IPS DF 19.7 (cell line): ENCODE results near the gene NR2C2AP.
"Not testable (repeated sequence)": the region's sequence is repeated elsewhere in the genome, so short reads cannot be mapped to it uniquely, and the experiment has no call there.

Source experiments
- DNase-seq: peaks from one replicate; pipeline ENCODE4 v3.0.0-alpha.2; 2013; ENCODE audit warnings: low read depth, low spot score

The NR2C2AP gene, protein sequence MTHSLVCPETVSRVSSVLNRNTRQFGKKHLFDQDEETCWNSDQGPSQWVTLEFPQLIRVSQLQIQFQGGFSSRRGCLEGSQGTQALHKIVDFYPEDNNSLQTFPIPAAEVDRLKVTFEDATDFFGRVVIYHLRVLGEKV

DNA sequence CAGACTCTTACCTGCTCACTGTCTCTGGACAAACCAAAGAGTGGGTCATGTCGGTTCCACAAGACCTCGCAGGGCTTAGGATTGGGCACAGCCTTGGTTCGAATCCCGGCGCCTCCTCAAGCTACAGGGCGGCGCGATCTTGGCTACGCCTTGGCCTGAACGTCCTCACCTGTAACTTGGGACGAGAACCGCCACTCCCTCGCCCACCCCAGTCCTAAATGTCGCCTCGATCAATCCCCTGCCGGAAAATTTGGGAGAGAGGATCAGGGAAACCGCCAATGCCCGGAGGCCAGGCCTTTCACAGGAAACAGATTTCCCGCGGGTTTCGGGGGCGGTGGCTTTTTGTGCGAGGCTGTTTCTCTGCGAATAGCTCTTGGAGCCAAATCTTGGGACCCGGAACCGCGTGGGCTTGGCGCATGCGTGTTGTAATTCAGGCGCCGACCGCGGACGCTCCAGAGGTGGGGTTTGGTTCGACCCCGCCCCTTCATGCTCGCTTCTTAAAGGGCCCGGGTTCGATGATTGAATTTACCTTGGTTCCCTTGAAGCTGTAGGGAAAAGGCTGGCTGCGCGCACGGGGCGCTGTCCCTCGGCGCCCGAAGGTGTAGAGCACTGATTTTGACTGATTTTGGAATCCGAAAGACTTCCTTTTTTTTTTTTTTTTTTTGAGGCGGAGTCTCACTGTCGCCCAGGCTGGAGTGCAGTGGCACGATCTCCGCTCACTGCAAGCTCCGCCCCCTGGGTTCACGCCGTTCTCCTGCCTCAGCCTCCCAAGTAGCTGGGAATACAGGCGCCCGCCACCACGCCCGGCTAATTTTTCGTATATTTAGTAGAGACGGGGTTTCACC is at the start of gene NR2C2AP:
Gene NR2C2AP, minus strand, starts transcription at position 403 of the 845 bp plus-strand sequence. Its CDS starts 354 bp downstream, at position 49.
- no peak for DNase-seq

DNA sequence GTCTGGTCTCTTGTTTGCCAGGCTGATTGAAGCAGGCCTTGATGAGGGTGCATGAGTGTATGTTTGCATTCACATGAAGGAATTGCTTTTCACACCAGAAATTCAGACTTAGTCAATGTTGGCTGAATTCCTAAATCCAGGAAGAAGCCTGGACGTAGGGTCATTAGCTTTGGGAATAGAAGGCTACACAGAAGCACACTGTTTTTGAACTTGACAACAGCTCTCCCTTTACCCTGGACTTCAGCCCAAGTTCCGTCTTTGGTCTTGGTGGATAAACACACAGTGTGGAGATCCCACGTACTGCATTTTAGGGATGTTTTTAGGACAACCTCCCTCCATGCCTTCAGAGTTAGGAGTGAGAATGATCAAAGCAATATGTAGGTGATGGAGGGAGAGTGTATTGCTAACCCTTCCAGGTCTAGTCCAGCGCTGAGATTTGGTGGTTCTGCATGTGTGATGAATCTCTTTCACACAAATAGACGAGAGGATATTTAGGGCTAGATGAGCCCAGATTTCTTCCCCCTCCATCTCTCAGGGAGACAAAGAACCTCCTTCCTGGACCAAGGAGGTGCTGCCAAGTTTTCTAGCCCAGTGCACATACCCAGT is 47.1 kb upstream of the NR2C2AP start:
- DNase-seq = no peak

- DNase-seq = no peak
These were observed 37.3 kb upstream of the NR2C2AP start for GRCh38 chr19:19240476-19240875.

- no peak for DNase-seq
These were observed 36.5 kb upstream of the NR2C2AP start for GRCh38 chr19:19239675-19240074.

GRCh38 chr19:19238126-19238894 is 35.1 kb upstream of the NR2C2AP start:
- DNase-seq = no peak

- no peak for DNase-seq
These were observed 33.0 kb upstream of the NR2C2AP start for GRCh38 chr19:19236173-19236572.

DNA sequence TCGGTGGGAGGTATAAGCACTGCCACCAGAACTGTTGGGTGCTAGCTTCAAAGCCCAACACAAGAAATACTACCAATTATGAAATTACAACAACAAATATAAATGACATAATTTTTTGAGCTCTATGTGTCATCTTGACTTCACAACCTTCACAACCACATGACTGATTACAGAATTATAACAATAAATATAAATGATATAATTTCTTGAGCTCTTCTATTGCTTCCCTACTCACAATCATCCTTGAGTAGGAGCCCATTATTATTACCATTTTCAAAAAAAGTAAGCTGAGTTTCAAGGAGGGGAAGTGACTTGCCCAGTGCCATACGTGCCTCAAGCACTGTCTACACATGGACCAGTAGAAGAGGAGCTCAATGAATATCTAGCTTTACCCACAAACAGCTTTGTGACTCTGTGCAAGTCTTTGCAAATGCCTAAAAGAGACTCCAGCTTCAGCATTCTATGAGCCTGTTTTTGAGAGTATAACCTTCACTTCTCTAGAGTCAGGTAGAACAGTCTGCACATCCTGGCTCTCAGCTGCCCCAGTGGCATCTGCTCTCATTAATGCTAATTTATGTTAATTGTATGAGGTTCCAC is 31.1 kb upstream of the NR2C2AP start:
- no peak for DNase-seq

- DNase-seq = no peak
These were observed 29.1 kb upstream of the NR2C2AP start for GRCh38 chr19:19232261-19232721.

- no peak for DNase-seq
These were observed 27.8 kb upstream of the NR2C2AP start for GRCh38 chr19:19230999-19231398.

- DNase-seq = no peak
These were observed 26.5 kb upstream of the NR2C2AP start for GRCh38 chr19:19229701-19230100.

DNA sequence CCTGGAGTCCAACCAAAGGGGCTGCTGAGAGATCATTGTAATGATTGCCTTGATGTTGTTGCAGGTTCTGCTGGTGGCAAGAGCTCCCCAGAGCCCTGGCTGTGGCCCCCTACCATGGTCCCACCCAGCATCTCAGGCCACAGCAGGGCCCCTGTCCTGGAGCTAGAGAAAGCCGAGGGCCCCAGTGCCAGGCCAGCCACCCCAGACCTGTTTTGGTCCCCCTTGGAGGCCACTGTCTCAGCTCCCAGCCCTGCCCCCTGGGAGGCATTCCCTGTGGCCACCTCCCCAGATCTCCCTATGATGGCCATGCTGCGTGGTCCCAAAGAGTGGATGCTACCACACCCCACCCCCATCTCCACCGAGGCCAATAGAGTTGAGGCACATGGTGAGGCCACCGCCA is 24.0 kb upstream of the NR2C2AP start:
- no peak for DNase-seq

DNA sequence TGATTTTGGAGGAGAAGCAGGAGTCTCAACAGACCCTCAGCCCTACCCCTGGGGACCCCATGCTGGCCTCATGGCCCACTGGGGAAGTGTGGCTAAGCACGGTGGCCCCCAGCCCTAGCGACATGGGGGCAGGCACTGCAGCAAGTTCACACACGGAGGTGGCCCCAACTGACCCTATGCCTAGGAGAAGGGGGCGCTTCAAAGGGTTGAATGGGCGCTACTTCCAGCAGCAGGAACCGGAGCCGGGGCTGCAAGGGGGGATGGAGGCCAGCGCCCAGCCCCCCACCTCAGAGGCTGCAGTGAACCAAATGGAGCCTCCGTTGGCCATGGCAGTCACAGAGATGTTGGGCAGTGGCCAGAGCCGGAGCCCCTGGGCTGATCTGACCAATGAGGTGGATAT is 23.4 kb upstream of the NR2C2AP start:
- no peak for DNase-seq

GRCh38 chr19:19226204-19226603 is 23.0 kb upstream of the NR2C2AP start:
- DNase-seq = no peak

GRCh38 chr19:19224852-19225494 is 21.8 kb upstream of the NR2C2AP start:
- peak; percentile 57 for DNase-seq

DNA sequence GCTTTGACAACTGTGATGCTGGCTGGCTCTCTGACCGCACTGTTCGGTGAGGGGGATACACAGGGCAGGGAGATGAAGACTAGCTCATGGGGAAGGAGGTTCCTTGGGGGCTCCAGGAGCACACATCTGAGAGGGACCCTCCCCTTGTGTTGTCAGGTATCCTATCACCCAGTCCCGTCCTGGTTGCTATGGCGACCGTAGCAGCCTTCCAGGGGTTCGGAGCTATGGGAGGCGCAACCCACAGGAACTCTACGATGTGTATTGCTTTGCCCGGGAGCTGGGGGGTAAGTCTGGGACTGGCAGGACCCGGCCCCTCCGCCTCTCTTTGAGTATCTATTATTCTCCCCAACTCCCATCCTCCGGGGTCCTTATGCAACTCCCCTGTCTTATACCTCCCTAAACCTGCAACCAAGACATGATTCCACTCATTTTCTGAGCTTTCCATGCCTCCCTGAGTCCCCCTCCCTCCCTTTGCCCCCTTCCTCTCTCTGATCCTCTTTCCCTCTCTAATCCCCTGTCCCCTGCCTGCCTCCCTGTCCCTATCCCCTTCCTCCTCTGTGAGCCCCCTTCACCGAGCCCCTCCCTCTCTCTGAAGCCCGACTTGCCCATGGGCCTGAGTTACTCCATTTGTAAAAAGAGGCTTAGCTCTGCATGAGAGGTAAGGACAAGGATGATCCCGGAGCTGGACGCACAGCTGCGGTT is 21.1 kb upstream of the NR2C2AP start:
- no peak for DNase-seq

DNA sequence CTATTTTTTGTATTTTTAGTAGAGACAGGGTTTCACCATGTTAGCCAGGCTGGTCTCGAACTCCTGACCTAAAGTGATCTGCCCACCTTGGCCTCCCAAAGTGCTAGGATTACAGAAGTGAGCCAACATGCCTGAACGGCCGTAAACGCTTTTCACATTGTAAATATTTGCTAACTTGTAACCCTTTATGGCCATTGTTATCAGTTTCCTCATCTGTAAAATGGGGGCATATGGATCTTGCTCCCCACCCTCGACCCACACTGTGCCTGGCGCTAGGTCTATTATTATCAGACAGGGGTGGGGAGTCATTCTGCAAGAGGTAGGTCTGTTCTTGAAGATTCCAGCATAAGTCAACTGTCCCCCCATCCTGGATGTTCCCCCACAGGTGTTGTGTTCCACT is 20.4 kb upstream of the NR2C2AP start:
- DNase-seq = no peak

DNA sequence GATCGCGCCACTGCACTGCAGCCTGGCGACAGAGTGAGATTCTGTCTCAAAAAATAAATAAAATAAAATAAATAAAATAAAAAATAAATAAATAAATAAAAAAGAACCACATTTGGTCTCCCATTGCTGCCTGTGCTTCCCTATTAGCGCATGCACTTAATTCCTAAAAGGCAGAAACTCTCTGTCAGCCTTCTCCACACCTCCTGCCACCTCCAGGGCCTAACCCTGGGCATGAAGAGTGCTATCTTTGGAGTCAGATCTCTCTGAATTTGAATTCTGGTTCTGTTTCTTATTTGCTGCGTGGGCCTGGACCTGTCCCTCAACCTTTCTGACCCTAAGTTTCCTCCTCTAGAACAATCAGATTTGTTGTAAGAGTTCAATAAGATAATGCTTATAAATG is 19.8 kb upstream of the NR2C2AP start:
- DNase-seq = no peak

DNA sequence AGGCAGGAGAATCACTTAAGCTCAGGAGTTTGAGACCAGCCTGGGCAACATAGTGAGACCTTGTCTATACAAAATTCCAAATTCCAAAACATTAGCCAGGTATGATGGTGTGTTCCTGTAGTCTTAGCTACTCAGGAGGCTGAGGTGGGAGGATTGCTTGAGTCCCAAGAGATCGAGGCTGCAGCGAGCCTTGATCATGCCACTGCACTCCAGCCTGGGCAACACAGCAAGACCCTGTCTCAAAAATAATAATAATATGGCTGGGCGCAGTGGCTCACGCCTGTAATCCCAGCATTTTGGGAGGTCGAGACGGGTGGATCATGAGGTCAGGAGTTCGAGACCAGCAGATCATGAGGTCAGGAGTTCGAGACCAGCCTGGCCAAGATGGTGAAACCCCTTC is 17.8 kb upstream of the NR2C2AP start:
- not testable (repeated sequence) for DNase-seq

GRCh38 chr19:19218911-19219310 is 15.7 kb upstream of the NR2C2AP start:
- DNase-seq = no peak

DNA sequence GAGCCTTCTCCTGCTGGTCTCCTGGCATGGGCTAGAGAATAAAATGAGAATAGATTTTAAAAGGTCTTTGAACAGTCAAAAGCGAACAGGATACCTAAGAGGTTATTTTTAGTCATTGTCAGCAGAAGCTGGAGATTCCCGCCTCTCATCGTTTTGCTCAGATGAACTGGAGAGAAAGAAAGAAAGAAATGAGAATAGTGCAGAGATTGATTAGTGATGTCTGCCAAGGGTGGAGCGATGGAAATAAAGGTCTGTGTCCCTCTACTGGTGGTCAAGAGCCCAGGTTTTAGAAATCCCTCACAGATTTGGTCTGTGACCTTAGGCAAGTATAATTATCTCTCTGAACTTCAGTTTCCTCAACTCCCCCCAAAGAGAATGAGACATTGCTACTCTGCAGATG is 13.9 kb upstream of the NR2C2AP start:
- peak; percentile 69 for DNase-seq
